Muscle of arm (tissue), 12 donors: ENCODE data around the gene ADAMTS3. TPM values are rescaled to one million over a fixed set of nuclear protein-coding genes. Genes with fewer than 3 reads are reported as not detected.

Source experiments
- DNase-seq: peaks from one replicate; pipeline ENCODE4 v3.0.0-alpha.2; 2013
- polyA plus RNA-seq, 12 donors: library from polyadenylated mRNA; unstranded; fragments of 120-200 nt; gene quantifications; one replicate each; pipeline ENCODE4 v1.2.1, GENCODE V29; 2013; ENCODE audit not compliant: insufficient read length in 12 of 12

Gene ADAMTS3
- polyA plus RNA-seq, 12 donors, result 1.9 to 4.6 (median 2.9) TPM; not detected in 1

DNA sequence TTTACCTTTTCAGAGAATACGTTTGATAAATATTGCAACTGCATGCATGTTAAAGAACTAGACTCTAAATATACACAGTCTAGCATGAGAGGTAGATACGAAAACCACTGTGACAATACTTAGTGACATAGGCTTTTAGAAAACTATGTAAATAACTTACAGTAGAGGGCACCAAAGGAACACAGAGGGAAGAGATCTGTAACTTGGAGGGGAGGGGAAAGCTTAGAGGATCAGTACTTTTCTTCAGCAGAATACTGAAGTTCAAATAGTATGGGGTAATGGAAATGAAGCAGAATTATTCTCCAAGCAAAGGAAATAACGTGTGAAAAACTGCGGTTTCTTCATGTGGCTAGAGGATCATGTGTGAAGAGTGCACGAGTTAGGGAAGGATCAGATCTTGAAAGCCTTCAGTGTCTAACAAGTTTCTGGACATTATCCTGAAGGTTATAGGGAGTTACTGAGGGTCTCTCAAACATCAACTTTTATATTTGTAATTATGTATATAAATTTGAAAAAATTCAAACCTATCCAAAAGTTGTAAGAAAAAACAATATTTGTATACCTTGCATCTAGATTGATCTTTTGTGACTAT lies 273.0 kb downstream of the ADAMTS3 start:
- peak; percentile 56 for DNase-seq

DNA sequence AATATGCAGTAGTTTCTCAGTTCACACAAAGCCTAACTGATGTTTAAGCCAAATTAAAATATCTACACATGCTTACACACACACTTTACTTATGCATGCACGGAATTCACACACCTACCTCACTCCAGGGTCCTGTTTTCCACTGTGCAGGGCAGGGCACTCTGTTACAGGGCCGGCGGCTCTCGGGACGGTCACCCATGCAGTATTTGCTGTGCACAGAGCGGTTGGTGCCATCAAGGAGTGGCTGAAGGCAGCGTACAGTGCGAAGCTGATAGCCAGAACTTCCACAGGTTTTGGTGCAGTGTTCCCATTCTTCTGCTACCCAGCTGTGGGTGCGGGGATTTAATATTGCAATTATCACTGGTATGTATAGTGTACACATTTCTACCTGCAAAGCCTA lies 278.3 kb downstream of the ADAMTS3 start:
- DNase-seq, result no peak

DNA sequence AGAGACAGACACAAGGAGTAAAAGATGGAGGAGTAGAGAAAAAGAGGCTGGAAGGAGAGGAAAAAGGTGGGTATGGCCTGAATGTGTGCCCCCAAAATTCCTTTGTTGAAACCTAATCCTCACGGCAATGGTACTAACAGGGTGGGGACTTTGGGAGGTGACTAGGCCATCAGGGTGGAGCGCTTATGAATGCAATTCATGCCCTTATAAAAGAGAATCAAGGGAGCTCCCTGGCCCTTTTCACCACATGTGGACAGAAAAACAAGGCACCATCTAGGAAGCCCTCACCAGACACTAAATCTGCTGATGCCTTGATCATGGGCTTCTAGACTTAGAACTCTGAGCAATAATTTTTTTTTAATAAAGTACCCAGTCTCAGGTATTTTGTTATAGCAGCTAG lies 282.1 kb downstream of the ADAMTS3 start:
- DNase-seq, result no peak

DNA sequence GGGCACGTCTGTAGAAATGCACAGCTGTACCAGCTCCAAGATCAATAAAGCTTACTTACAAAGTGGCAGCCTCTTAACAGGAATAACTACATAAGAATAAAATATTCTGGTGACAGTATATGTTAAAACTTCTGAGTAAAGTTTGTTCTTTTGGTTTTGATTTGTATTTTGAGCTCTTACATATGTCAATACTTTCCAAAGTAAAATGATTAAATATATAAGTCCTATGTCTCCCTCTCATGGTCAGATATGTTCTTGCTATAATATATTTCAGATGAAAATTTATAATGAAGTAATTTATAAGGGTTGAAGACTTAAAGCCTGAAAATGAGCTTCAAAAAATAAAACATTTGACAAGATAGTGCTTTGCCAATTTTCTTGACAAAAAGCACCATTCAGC lies 282.8 kb downstream of the ADAMTS3 start:
- no peak for DNase-seq

DNA sequence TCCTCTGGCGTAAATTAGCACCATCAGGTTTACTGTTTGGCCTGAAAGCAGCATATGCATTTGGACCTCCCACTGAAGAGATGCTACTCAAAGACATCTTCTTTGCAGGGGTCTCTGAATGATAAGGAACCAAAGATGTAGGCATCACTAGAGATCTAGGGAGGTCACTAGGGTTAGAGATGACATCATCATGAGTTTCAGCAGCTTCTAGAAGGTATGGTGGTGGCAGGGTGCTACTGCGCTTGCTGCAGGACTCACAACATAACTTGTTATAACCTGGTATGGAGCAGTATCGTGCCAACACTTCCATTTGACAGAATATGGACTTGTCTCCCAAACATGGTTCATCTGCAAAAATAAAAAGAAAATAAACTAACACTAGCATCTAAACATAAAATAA lies 285.7 kb downstream of the ADAMTS3 start:
- DNase-seq, result no peak

DNA sequence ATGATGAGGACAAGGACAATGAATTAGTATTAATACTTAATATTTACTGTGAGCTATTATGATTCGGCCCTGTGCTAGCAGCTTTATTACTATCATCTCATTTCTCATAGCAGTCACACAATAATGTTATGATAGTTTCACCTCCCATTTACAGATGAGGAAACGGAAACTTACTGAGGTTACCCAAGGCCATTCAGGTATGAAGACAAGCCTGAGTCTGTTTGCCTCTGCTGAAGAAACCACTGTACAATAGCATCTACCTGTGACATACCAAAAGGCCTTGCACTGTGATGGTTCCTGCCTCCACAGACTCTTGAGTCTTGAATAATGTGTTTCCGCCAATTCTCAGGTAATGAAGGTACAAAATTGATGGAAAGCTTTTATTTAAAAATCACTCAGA lies 288.8 kb downstream of the ADAMTS3 start:
- no peak for DNase-seq

DNA sequence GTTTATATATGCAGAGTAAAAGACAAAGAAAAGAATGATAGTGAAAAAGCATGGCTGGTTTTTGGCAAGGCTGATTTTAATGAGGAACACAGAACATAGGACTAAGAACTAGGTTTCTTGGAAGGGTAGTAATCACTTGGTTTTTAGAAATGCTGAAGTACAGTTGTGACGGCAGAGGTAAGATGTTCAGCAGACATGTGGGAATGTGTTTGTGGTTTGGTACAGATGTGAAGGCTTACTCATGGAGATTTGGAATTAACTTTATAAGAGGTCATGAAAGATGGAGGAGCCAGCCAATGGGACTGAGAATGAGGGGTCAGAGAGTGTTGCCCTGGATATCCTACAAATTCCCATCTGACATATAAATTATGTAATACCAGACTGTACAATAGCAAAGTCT lies 293.6 kb downstream of the ADAMTS3 start:
- DNase-seq, result no peak

DNA sequence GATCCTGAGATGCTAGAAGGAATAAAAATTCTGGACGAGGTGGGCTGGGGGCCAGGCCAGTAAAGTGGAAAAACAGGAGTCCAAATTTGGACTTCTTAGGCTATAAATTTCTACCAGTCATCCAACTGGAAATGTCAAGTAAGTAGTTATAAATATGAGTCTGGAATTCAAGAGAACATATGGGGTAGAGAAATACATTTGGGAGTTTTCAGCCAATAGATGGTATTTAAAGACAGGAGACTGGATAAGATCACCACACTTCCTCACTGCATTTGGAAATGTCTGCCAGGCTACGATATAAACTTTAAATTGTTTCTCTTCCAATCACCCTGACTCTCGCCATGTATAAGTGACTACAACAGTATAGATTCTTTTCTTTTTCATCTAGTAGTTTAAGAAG lies 294.8 kb downstream of the ADAMTS3 start:
- DNase-seq, result no peak

DNA sequence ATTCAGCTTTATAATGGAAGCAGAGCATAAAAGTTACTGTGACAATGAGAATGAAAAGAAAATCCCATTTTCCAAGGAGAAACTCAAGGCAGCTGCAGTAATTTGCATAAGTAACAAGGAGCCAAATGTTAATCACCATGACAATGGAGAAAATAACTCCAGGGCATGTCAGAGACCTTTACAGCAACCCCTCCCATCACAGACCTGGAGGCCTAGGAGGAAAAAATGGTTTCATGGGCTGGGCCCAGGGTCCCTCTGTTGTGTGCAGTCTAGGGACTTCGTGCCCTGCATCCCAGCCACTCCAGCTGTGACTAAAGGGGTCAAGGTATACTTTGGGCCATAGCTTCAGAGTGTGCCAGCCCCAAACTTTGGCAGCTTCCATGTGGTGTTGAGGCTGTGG lies 313.8 kb downstream of the ADAMTS3 start:
- DNase-seq, result no peak

DNA sequence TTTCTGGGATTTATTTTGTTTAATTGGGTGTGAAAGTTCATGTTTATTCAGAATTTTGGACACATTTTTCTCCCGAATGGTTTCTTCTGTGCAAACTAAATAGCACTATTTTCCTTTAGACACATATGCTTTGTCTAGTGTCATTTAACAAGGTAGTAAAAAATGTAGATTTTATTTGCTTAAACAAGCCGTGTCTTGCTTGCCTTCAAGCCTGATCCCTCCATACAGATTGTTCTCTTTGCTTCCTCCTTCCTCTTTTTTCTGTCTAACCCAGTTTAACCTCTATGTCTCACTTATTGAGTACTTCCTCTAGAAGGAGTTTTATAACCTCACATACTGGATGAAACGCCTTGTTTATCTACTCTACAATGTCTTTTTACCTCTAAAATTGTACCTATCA lies 325.4 kb downstream of the ADAMTS3 start:
- no peak for DNase-seq

DNA sequence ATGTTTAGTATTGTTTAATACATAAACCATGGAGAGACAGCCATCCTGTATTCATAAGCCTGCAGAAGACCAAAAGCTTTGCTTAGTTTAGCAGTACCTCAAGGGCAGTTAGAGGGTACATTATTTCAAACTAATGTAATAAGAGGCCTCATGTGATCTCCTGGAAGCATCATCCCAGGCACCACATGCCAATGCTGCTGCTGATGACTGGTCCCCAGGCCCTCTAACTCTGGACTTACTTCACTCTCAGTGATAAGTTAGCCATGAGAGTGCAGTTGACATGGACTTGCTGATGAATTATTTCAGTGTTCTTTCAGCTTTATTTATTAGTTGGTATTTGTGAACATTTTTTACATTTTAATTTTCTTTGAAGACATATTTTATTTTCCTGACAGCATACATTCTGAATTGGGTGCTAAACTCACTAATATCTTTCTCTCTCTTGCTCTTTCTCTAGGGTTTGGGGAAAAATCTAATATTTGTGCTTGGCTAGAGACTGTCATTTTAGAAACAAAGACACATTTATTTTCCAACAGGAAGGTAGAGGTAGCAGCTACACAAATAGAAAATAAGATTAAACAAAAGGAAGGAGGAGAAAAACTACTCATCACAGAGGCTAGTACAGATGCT lies 329.4 kb downstream of the ADAMTS3 start:
- no peak for DNase-seq
